ENCODE results near the gene SDK2. TPM values are rescaled to one million over a fixed set of nuclear protein-coding genes. Genes with fewer than 3 reads are reported as not detected.

SDK2 gene
- total and polyA plus RNA-seq, 2 of the 8 experiments (the other 6 are each of a cell fraction or from before 2014, with no cell fraction given), result 3.9 to 4.1 TPM

DNA sequence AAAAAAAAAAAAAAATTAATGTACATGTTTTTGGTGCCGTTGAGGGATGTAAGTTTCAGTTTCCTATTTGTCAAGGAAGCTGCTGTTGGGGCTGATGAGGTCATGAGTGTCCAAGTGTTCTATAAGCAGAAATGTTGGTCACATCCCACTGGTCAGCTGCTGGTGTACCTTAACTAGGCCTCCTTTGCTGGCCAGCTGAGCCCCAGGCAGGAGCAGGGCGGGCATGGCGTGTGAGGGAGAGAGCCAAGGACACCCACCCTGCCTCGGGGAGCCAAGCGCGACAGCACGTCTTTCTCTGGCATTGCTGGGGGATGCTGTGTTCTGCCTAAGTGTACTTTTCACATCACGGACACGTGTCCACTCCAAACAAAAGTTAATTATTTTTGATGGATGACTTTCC, 224.4 kb downstream of the SDK2 start:
- Histone ChIP-seq H3K9me3 (ENCODE audit: insufficient read depth in 2 of 2, low read depth in 1 of 2, low read length in 1 of 2) (no peaks in the 10 kb centered on the region), H2BK120ac (replicated peaks; ENCODE audit: low read depth, low read length) (no peak overlapping the region), H2AFZ (ENCODE audit: low read length) (no peak overlapping the region), H3K4ac (replicated peaks; ENCODE audit: insufficient read length, low read depth, low read length) (no peak overlapping the region), H2BK15ac (ENCODE audit: low read length) (no peak overlapping the region), H3K18ac (ENCODE audit: extremely low read depth, low read length) (no peak overlapping the region), H2BK20ac (ENCODE audit: low read length) (no peak overlapping the region), H3K14ac (ENCODE audit: insufficient read length) (no peak overlapping the region), H3K4me3 (ENCODE audit: extremely low read depth in 1 of 4, insufficient read depth in 2 of 4, low read depth in 3 of 4, low read length in 4 of 4) (no peak overlapping the region), H3K79me1 (ENCODE audit: low read depth, low read length) (no peaks in the 10 kb centered on the region), H3K36me3 (ENCODE audit: control insufficient read depth in 2 of 4, insufficient read depth in 4 of 4, low read length in 3 of 4) (peaks cover 0 to 11% (median 3%) of the 10 kb centered on the region in 4 experiments; a peak in 7 of 8 replicates), H4K8ac (ENCODE audit: extremely low read depth, insufficient read depth, low read length) (no peak overlapping the region), H3K27ac (ENCODE audit: low read depth, low read length) (no peak overlapping the region), H3K4me1 (replicated peaks in 1 of 4; ENCODE audit: control insufficient read depth in 3 of 4, insufficient read depth in 4 of 4, low read length in 3 of 4) (no peaks in the 10 kb centered on the region), H2AK5ac (ENCODE audit: low read depth, low read length) (no peak overlapping the region), H3K9ac (replicated peaks in 1 of 4; ENCODE audit: extremely low read depth in 1 of 4, low read depth in 3 of 4, low read length in 3 of 4) (no peak overlapping the region), H4K91ac (replicated peaks; ENCODE audit: insufficient read length, low read length) (no peak overlapping the region), H3K27me3 (replicated peaks in 1 of 4; ENCODE audit: control insufficient read depth in 3 of 4, extremely low read depth in 1 of 4, insufficient read depth in 3 of 4, low read length in 3 of 4) (no peaks in the 10 kb centered on the region), H3K4me2 (ENCODE audit: insufficient read depth in 1 of 2, low read depth in 2 of 2, low read length in 2 of 2) (no peak overlapping the region), H3K79me2 (ENCODE audit: control insufficient read depth in 1 of 2, insufficient read depth in 2 of 2, low read length in 2 of 2) (no peaks in the 10 kb centered on the region), H2BK5ac (ENCODE audit: low read depth, low read length) (no peak overlapping the region), H3K56ac (replicated peaks; ENCODE audit: insufficient read length, low read depth, low read length) (no peak overlapping the region), H2BK12ac (ENCODE audit: low read depth, low read length) (no peak overlapping the region), H3K23me2 (ENCODE audit: low read depth, low read length) (no peaks in the 10 kb centered on the region), H3K23ac (ENCODE audit: insufficient read length) (no peak overlapping the region), H4K5ac (ENCODE audit: insufficient read length, low read depth, low read length) (no peak overlapping the region), H4K20me1 (replicated peaks in 1 of 2; ENCODE audit: control insufficient read depth in 1 of 2, insufficient read depth in 2 of 2, low read length in 2 of 2) (peaks cover 2% of the 10 kb centered on the region in 2 experiments)
- no peak for TF ChIP-seq YY1 (IDR thresholded peaks at IDR 0.05; ENCODE audit: low read depth, low read length)
- TF ChIP-seq TCF12 (IDR thresholded peaks at IDR 0.05; ENCODE audit: low read depth, low read length), result no peak
- no peak for TF ChIP-seq NANOG (IDR thresholded peaks at IDR 0.05; ENCODE audit: insufficient read depth, low read depth, low read length, poor library complexity, severe bottlenecking)
- TF ChIP-seq FOSL1 (IDR thresholded peaks at IDR 0.05; ENCODE audit: insufficient read depth, low read depth, low read length), result no peak
- CTCF ChIA-PET (ENCODE audit: partially characterized antibody), result interaction anchor here (0.6 to 3.5 kb wide), 6 partner anchors 10 to 863 kb away, joined by 3 to 19 read pairs (median 4); no protein-coding TSS in a partner anchor
- POLR2A ChIA-PET (ENCODE audit: partially characterized antibody), result no interaction called here
- WGBS, 2 experiments (ENCODE audit: extremely low coverage in 1 of 2, insufficient coverage in 1 of 2, insufficient read length in 1 of 2, insufficient replicate concordance in 2 of 2, low coverage in 1 of 2, low lambda C conversion rate in 2 of 2, missing lambda C conversion rate in 1 of 2), result 93% methylated on average over 9 of the region's 9 CpGs; no CpG with 5 or more reads in 1 of the 2 experiments
- FAIRE-seq (no peak), DNase-seq (ENCODE audit: low read depth in 1 of 2, low spot score in 2 of 2) (no peak)
